Raji (cell line): ENCODE data around the gene LCE1D.

Experiments
- POLR2A ChIP-seq: IDR thresholded peaks from 2 replicates; pipeline ENCODE4 v1.6.1; 2011; ENCODE audit warnings: low read depth, low read length, control low read depth; ENCODE audit not compliant: insufficient read depth

The LCE1D gene, protein sequence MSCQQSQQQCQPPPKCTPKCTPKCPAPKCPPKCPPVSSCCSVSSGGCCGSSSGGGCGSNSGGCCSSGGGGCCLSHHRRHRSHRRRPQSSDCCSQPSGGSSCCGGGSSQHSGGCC

GRCh38 chr1:152796421-152796820, at the start of gene LCE1D:
Gene LCE1D, plus strand, starts transcription at chr1:152796721. Its CDS starts 1,074 bp downstream, at chr1:152797795.
- no peak for TF ChIP-seq POLR2A

GRCh38 chr1:152747831-152748230, 48.7 kb upstream of the LCE1D start:
- TF ChIP-seq POLR2A: no peak

DNA sequence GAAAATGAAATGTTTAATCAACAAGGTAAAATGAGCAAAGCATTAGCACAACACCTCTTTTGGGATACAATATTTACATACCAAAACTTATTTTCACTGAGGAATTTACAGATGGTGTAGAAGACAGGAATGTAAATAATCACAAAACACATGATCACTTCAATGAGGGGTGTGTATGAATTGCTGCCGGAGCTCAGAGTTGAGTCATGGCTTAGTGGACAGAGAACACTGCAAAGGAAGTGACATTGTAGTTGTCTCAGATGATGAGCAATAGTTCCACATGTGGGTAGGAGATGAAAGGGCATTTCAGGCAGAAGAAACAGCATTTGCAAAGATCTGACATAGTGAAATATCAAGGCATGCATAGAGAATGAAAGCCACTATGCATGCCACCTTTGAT, 44.3 kb upstream of the LCE1D start:
- TF ChIP-seq POLR2A: no peak

- no peak for TF ChIP-seq POLR2A
Measured at GRCh38 chr1:152753586-152753985, 42.9 kb upstream of the LCE1D start.

- TF ChIP-seq POLR2A: no peak
Measured at GRCh38 chr1:152756872-152757271, 39.6 kb upstream of the LCE1D start.

GRCh38 chr1:152757747-152758146, 38.8 kb upstream of the LCE1D start, which contains the start of gene KPRP:
Gene KPRP, plus strand, starts transcription at chr1:152758025. Its CDS starts 1,564 bp downstream, at chr1:152759589.
- no peak for TF ChIP-seq POLR2A

GRCh38 chr1:152758636-152759035, 37.9 kb upstream of the LCE1D start:
- TF ChIP-seq POLR2A: no peak

DNA sequence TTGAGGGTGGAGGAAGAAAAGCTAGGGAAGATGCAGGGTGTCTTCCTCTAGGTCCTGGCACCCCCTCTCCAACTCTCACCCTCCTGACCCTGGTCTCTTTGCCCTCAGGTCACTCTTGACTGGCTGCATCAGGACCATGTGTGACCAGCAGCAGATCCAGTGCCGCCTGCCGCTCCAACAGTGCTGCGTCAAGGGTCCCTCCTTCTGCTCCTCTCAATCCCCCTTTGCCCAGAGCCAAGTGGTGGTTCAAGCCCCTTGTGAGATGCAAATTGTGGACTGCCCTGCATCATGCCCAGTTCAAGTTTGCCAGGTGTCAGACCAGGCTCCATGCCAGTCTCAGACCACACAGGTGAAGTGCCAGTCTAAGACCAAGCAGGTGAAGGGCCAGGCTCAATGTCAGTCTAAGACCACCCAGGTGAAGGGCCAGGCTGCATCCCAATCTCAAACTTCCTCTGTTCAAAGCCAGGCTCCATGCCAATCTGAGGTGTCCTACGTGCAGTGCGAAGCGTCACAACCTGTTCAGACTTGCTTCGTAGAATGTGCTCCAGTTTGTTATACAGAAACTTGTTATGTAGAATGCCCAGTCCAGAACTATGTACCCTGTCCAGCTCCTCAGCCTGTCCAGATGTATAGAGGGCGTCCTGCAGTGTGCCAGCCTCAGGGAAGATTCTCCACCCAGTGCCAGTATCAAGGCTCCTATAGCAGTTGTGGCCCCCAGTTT, 36.9 kb upstream of the LCE1D start:
- no peak for TF ChIP-seq POLR2A

GRCh38 chr1:152760551-152761190, 35.9 kb upstream of the LCE1D start:
- no peak for TF ChIP-seq POLR2A

DNA sequence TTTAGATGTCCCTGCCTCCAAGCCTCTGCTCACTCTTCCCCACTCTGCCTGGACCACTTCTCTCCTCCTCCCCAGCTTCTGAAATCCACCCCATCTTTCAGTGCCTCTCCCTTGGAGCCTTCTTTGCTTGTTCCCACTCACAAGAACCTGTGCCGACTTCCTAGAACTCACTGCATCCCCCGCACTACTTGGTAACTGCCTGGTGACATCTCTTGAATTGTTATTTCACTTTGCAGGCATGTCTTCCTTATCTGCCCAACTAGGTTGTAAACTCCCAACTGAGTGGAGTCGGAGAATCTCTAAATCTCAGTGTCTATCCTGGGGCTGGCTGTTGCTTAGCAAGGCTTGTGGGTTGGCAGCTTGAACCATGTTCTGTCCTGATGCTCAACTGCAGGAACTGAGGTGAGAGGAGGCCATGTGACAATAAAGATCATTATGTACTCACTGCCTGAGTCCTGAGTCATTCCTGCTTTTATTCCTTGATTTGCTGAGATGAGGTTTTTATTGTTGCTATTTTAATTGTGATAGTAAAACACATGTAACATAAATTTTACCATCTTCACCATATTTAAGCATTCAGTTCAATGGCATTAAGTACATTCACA, 34.8 kb upstream of the LCE1D start:
- TF ChIP-seq POLR2A: no peak

- no peak for TF ChIP-seq POLR2A
Measured at GRCh38 chr1:152768847-152769533, 27.5 kb upstream of the LCE1D start.

- no peak for TF ChIP-seq POLR2A
Measured at GRCh38 chr1:152770411-152770810, 26.1 kb upstream of the LCE1D start.

GRCh38 chr1:152774875-152775274, 21.6 kb upstream of the LCE1D start, which contains the start of gene LCE1F:
Gene LCE1F, plus strand, starts transcription at chr1:152775140. Its CDS starts 1,232 bp downstream, at chr1:152776372.
- no peak for TF ChIP-seq POLR2A

DNA sequence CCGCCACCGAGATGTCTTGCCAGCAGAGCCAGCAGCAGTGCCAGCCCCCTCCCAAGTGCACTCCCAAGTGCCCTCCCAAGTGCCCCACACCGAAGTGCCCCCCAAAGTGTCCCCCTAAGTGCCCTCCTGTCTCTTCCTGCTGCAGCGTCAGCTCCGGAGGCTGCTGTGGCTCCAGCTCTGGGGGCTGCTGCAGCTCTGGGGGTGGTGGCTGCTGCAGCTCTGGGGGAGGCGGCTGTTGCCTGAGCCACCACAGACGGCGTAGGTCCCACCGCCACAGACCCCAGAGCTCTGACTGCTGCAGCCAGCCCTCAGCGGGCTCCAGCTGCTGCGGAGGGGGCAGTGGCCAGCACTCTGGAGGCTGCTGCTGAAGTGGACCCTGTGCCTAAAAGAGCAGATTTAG, 20.2 kb upstream of the LCE1D start:
- no peak for TF ChIP-seq POLR2A

DNA sequence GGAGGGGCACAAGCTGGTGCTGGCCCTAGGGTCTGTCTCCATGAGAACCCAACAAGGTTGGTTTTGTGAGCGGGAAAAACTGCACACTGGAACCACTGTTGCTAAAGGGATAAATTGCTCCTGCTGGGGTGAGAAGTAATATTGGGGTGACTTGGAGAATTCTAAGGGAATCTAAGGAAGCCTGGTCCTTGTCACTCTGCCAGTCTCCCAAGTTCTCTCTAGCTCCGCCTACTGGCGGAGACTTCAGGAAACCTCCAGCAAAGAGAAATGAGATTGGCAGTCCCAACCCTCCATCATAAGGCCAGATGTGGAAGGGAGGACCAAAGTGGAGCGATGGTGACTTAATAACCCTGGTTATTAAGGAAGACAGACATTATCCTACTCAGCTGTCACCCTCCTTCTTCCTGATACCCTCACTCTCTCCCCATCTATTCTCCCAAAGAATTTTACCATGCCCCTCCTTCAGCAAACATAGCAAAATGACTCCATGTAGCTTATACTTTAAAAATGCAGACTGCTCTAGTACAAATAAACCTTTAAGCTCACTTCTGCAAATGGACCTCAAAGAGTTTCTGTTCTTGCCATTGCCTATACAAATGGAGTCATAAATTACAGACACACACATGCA, 18.9 kb upstream of the LCE1D start:
- no peak for TF ChIP-seq POLR2A
